ENCODE measurements around the gene NTNG2. TPM values are rescaled to one million over a fixed set of nuclear protein-coding genes. Genes with fewer than 3 reads are reported as not detected.

The NTNG2 gene
- total RNA-seq, 1 experiment from 2014 or later = not detected

- POLR2A ChIA-PET = no interaction called here
- DNase-seq (ENCODE audit: unreplicated experiment) = peak; percentile 37
Observed at GRCh38 chr9:132237481-132237880, 75.6 kb downstream of the NTNG2 start.

GRCh38 chr9:132238026-132238972, 76.4 kb downstream of the NTNG2 start:
- no peaks in the 10 kb centered on the region for H3K9me3 Mint-ChIP-seq (ENCODE audit: unreplicated experiment)
- no peak for TF ChIP-seq CTCF (IDR thresholded peaks at IDR 0.05; ENCODE audit: unreplicated experiment)
- CTCF ChIA-PET = interaction anchor here (0.6 to 7.1 kb wide), 8 partner anchors 10 to 476 kb away, joined by 3 to 114 read pairs (median 4); no protein-coding TSS in a partner anchor
- no peak overlapping the region for H3K4me3 Mint-ChIP-seq (ENCODE audit: unreplicated experiment)
- H3K27ac Mint-ChIP-seq (ENCODE audit: low read depth, unreplicated experiment) = no peak overlapping the region
- intact Hi-C loops (cut with micrococcal nuclease) = loop anchor here (5.0 kb wide), 1 partner anchor 426 kb away; no protein-coding TSS in a partner anchor
- BruUV-seq (replicated peaks) = no TSS peak
- H3K36me3 Mint-ChIP-seq (ENCODE audit: insufficient read depth, unreplicated experiment) = no peaks in the 10 kb centered on the region
- peaks cover 10% of the 10 kb centered on the region for H3K27me3 Mint-ChIP-seq (ENCODE audit: insufficient read depth, unreplicated experiment)
- H3K4me1 Mint-ChIP-seq (ENCODE audit: insufficient read depth, unreplicated experiment) = peaks cover 5% of the 10 kb centered on the region
- POLR2A ChIA-PET = no interaction called here
- DNase-seq (ENCODE audit: unreplicated experiment) = no peak

More at GRCh38 chr9:132237481-132237880, 75.6 kb downstream of the NTNG2 start:
- intact Hi-C loops (cut with micrococcal nuclease) = loop anchor here (5.0 kb wide), 1 partner anchor 425 kb away; no protein-coding TSS in a partner anchor
- Mint-ChIP-seq H3K27me3 (ENCODE audit: insufficient read depth, unreplicated experiment) (peaks cover 9% of the 10 kb centered on the region), H3K4me3 (ENCODE audit: unreplicated experiment) (no peak overlapping the region), H3K4me1 (ENCODE audit: insufficient read depth, unreplicated experiment) (peaks cover 4% of the 10 kb centered on the region), H3K36me3 (ENCODE audit: insufficient read depth, unreplicated experiment) (no peaks in the 10 kb centered on the region), H3K9me3 (ENCODE audit: unreplicated experiment) (no peaks in the 10 kb centered on the region), H3K27ac (ENCODE audit: low read depth, unreplicated experiment) (no peak overlapping the region)
- no TSS peak for BruUV-seq (replicated peaks)
- CTCF ChIA-PET = interaction anchor here (0.6 to 7.1 kb wide), 12 partner anchors 12 to 481 kb away, joined by 3 to 114 read pairs (median 5); no protein-coding TSS in a partner anchor
- TF ChIP-seq CTCF (IDR thresholded peaks at IDR 0.05; ENCODE audit: unreplicated experiment) = no peak

GRCh38 chr9:132238992-132239391, 77.1 kb downstream of the NTNG2 start:
- peaks cover 5% of the 10 kb centered on the region for H3K4me1 Mint-ChIP-seq (ENCODE audit: insufficient read depth, unreplicated experiment)

More at GRCh38 chr9:132238992-132239391, 77.1 kb downstream of the NTNG2 start:
- POLR2A ChIA-PET = interaction anchor here (0.6 kb wide), 1 partner anchor 476 kb away, joined by 3 read pairs; no protein-coding TSS in a partner anchor
- Mint-ChIP-seq H3K27me3 (ENCODE audit: insufficient read depth, unreplicated experiment) (peaks cover 16% of the 10 kb centered on the region), H3K27ac (ENCODE audit: low read depth, unreplicated experiment) (no peak overlapping the region), H3K9me3 (ENCODE audit: unreplicated experiment) (no peaks in the 10 kb centered on the region), H3K4me3 (ENCODE audit: unreplicated experiment) (no peak overlapping the region), H3K36me3 (ENCODE audit: insufficient read depth, unreplicated experiment) (no peaks in the 10 kb centered on the region)
- BruUV-seq (replicated peaks) = no TSS peak
- intact Hi-C loops (cut with micrococcal nuclease) = loop anchor here (5.0 kb wide), 1 partner anchor 427 kb away; no protein-coding TSS in a partner anchor
- no peak for TF ChIP-seq CTCF (IDR thresholded peaks at IDR 0.05; ENCODE audit: unreplicated experiment)
- no peak for DNase-seq (ENCODE audit: unreplicated experiment)
- CTCF ChIA-PET = interaction anchor here (0.6 to 7.1 kb wide), 3 partner anchors 16 to 477 kb away, joined by 3 to 114 read pairs (median 4); no protein-coding TSS in a partner anchor
